Esophagus muscularis mucosa (tissue), 2 donors: ENCODE data around the gene CFAP68.

Source experiments
- POLR2A ChIP-seq: fragments of 450-650 bp; IDR thresholded peaks from one replicate; pipeline ENCODE4 v1.6.1; 2017; ENCODE audit warnings: antibody characterized with exemption, moderate library complexity, mild to moderate bottlenecking, low read depth
- POLR2AphosphoS5 ChIP-seq, 2 donors: sonication (generic); formaldehyde crosslinking; IDR thresholded peaks; one replicate each; pipeline ENCODE4 v1.6.1; 2017; ENCODE audit warnings: antibody characterized with exemption in 2 of 2

GRCh38 chr11:111851636-111852035 is 27.7 kb upstream of the CFAP68 start:
- TF ChIP-seq POLR2AphosphoS5 (IDR thresholded peaks at IDR 0.05) (no peak), POLR2A (no peak)
